HepG2 (cell line): ENCODE results near the gene DNAJC5. TPM values are rescaled to one million over a fixed set of nuclear protein-coding genes. Genes with fewer than 3 reads are reported as not detected.
A peak's percentile ranks its signal among the peaks of the same experiment; 100 is the strongest.

ENCODE experiments used
- AGO1 ChIP-seq: fragments of 200-400 bp; formaldehyde crosslinking; IDR thresholded peaks from 2 replicates; pipeline ENCODE4 v1.6.1; 2017; ENCODE audit warnings: mild to moderate bottlenecking, low read depth, low read length, moderate library complexity; ENCODE audit not compliant: poor library complexity, severe bottlenecking
- CBX1 ChIP-seq: IDR thresholded peaks from one replicate; pipeline ENCODE4 v1.6.1; 2016; ENCODE audit warnings: antibody characterized with exemption, low read depth
- CREBL2 ChIP-seq: sonication (generic); formaldehyde crosslinking; IDR thresholded peaks from 2 replicates; pipeline ENCODE4 v1.8.1; 2023; ENCODE audit warnings: missing genetic modification reagents, mild to moderate bottlenecking, borderline replicate concordance
- FIP1L1 ChIP-seq: fragments of 200-400 bp; formaldehyde crosslinking; IDR thresholded peaks from 2 replicates; pipeline ENCODE4 v1.6.1; 2018; ENCODE audit warnings: low read depth, mild to moderate bottlenecking, low read length, moderate library complexity, borderline replicate concordance; ENCODE audit not compliant: insufficient read depth
- GATAD2A ChIP-seq: IDR thresholded peaks from 2 replicates; pipeline ENCODE4 v1.6.1; 2016
- KDM6A ChIP-seq: IDR thresholded peaks from 2 replicates; pipeline ENCODE4 v1.6.1; 2016; ENCODE audit warnings: low read depth
- NFKB2 ChIP-seq: sonication (generic); formaldehyde crosslinking; IDR thresholded peaks from 2 replicates; pipeline ENCODE4 v1.4.0; 2020; ENCODE audit warnings: missing genetic modification reagents, borderline replicate concordance
- PATZ1 ChIP-seq: sonication (generic); formaldehyde crosslinking; IDR thresholded peaks from 2 replicates; pipeline ENCODE4 v1.4.0; 2020; ENCODE audit warnings: missing genetic modification reagents
- PHF21A ChIP-seq: sonication (generic); formaldehyde crosslinking; IDR thresholded peaks from 2 replicates; pipeline ENCODE4 v1.5.0; 2020; ENCODE audit warnings: mild to moderate bottlenecking, missing genetic modification reagents
- SMAD3 ChIP-seq: sonication (generic); formaldehyde crosslinking; IDR thresholded peaks from 2 replicates; pipeline ENCODE4 v1.4.0; 2020; ENCODE audit warnings: missing genetic modification reagents
- SMARCE1 ChIP-seq: fragments of 450-650 bp; IDR thresholded peaks from 2 replicates; pipeline ENCODE4 v1.6.1; 2017; ENCODE audit warnings: borderline replicate concordance
- TCF7 ChIP-seq: sonication (generic); IDR thresholded peaks from 2 replicates; pipeline ENCODE4 v1.6.1; 2016; ENCODE audit warnings: antibody characterized with exemption, low read depth
- THRA ChIP-seq: sonication (generic); formaldehyde crosslinking; IDR thresholded peaks from 2 replicates; pipeline ENCODE4 v1.4.0; 2020; ENCODE audit warnings: missing genetic modification reagents, borderline replicate concordance
- TP53 ChIP-seq: sonication (generic); formaldehyde crosslinking; conservative IDR thresholded peaks from 2 replicates; pipeline ENCODE4 v1.4.0; 2020; ENCODE audit warnings: missing genetic modification reagents
- ZFP36 ChIP-seq: fragments of 150-350 bp; IDR thresholded peaks from 2 replicates; pipeline ENCODE4 v1.6.1; 2018; ENCODE audit warnings: borderline replicate concordance, low read length, low read depth; ENCODE audit not compliant: partially characterized antibody
- ZNF33A ChIP-seq: sonication (generic); formaldehyde crosslinking; IDR thresholded peaks from 2 replicates; pipeline ENCODE4 v1.5.1; 2020; ENCODE audit warnings: missing genetic modification reagents, mild to moderate bottlenecking, moderate library complexity, borderline replicate concordance
- ZNF646 ChIP-seq: sonication (generic); formaldehyde crosslinking; IDR thresholded peaks from 2 replicates; pipeline ENCODE4 v1.9.0; 2021; ENCODE audit warnings: mild to moderate bottlenecking, missing genetic modification reagents
- ZNF703 ChIP-seq: sonication (generic); formaldehyde crosslinking; IDR thresholded peaks from 2 replicates; pipeline ENCODE4 v1.5.1; 2020; ENCODE audit warnings: missing genetic modification reagents, mild to moderate bottlenecking, moderate library complexity, borderline replicate concordance
- ZNF713 ChIP-seq: sonication (generic); formaldehyde crosslinking; IDR thresholded peaks from 2 replicates; pipeline ENCODE4 v1.4.0; 2020; ENCODE audit warnings: mild to moderate bottlenecking, missing genetic modification reagents
- polyA plus RNA-seq, 8 experiments: library from polyadenylated mRNA; depleted of rRNA in 3 of 8; stranded (reverse) in 7 of 8; unstranded in 1 of 8; fragments of >200 nt; fragmentation: Illumina TruSeq in 4 of 8; extraction: Trizol in 4 of 8; gene quantifications; 2 replicates each; pipeline versions ENCODE4 v1.2.1 to v1.2.3, GENCODE V29; 2011 to 2016; ENCODE audit warnings: low read depth in 4 of 8, missing spikeins in 1 of 8, mixed read lengths in 1 of 8; ENCODE audit not compliant: insufficient read depth in 1 of 8
- total RNA-seq, 5 experiments: library from RNA; depleted of rRNA; stranded (reverse); fragments of >200 nt; fragmentation: Illumina TruSeq; extraction: Trizol; gene quantifications; 2 replicates each; pipeline ENCODE4 v1.2.3, GENCODE V29; 2016; ENCODE audit warnings: low read depth in 1 of 5

The DNAJC5 gene
- total and polyA plus RNA-seq, 2 of the 13 experiments (the other 11 are each of a cell fraction or from before 2014, with no cell fraction given) = 42.8 to 64.5 TPM

- no peak for TF ChIP-seq CBX1
- TF ChIP-seq ZFP36 = no peak
- TF ChIP-seq FIP1L1 = no peak
- peak; percentile 78 for TF ChIP-seq SMAD3 (CRISPR knock-in tag)
- peak; percentile 93 for TF ChIP-seq PHF21A
- peak; percentile 52; the same call in 1 of the 2 replicates for TF ChIP-seq TCF7
- no peak for TF ChIP-seq SMARCE1
- TF ChIP-seq ZNF703 (CRISPR knock-in tag) = 0 out of 2 replicates have a peak, but pooled peaks have one; percentile 77
- TF ChIP-seq AGO1 = no peak
- TF ChIP-seq ZNF33A (CRISPR knock-in tag) = no peak
- peak; percentile 65; the same call in 1 of the 2 replicates for TF ChIP-seq THRA (CRISPR knock-in tag)
- no peak for TF ChIP-seq CREBL2
- peak; percentile 89 for TF ChIP-seq PATZ1 (CRISPR knock-in tag)
- TF ChIP-seq GATAD2A (CRISPR knock-in tag) = peak; percentile 87
- TF ChIP-seq TP53 (CRISPR knock-in tag) = no peak
- peak; percentile 70; the same call in 1 of the 2 replicates for TF ChIP-seq KDM6A
- peak; percentile 42; the same call in 1 of the 2 replicates for TF ChIP-seq ZNF713 (CRISPR knock-in tag)
- no peak for TF ChIP-seq NFKB2 (CRISPR knock-in tag)
- TF ChIP-seq ZNF646 (CRISPR knock-in tag) = no peak
Observed at GRCh38 chr20:63968928-63969760, 74.2 kb downstream of the DNAJC5 start (continued).
